PFSK-1 (cell line): ENCODE measurements around the gene RAB6B.

Experiments used
- POLR2AphosphoS5 ChIP-seq: IDR thresholded peaks from 2 replicates; pipeline ENCODE4 v1.6.1; 2012; ENCODE audit warnings: low read depth, mild to moderate bottlenecking, control low read depth, low read length, moderate library complexity
- TF ChIP-seq, protein P1 (sequence below), 2 experiments: IDR thresholded peaks; 2 replicates each; pipeline versions ENCODE4 v1.6.1 to v1.8.0; 2011 to 2012; ENCODE audit warnings: low read depth in 2 of 2, low read length in 2 of 2, control low read depth in 1 of 2, inconsistent platforms in 1 of 2, mild to moderate bottlenecking in 1 of 2, moderate library complexity in 1 of 2; ENCODE audit not compliant: insufficient read depth in 1 of 2

DNA sequence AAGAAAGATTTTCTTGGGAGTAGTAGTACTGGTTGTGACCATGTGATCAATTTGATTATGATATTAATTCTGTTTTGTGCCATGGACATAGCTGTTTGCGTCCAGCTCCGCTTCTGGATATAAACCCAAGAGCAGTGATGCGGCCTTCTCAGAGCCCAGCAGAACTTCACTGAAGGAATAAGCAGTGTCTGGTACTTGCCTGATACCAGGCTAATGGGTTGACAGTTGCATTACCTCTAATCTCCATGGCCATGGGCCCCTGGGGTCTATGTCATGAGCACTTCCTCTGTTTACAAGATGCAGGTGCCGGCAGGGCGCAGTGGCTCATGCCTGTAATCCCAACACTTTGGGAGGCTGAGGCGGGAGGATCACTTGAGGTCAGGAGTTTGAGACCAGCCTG lies 36.3 kb upstream of the RAB6B start:
- TF ChIP-seq POLR2AphosphoS5: no peak
- TF ChIP-seq, protein P1, sequence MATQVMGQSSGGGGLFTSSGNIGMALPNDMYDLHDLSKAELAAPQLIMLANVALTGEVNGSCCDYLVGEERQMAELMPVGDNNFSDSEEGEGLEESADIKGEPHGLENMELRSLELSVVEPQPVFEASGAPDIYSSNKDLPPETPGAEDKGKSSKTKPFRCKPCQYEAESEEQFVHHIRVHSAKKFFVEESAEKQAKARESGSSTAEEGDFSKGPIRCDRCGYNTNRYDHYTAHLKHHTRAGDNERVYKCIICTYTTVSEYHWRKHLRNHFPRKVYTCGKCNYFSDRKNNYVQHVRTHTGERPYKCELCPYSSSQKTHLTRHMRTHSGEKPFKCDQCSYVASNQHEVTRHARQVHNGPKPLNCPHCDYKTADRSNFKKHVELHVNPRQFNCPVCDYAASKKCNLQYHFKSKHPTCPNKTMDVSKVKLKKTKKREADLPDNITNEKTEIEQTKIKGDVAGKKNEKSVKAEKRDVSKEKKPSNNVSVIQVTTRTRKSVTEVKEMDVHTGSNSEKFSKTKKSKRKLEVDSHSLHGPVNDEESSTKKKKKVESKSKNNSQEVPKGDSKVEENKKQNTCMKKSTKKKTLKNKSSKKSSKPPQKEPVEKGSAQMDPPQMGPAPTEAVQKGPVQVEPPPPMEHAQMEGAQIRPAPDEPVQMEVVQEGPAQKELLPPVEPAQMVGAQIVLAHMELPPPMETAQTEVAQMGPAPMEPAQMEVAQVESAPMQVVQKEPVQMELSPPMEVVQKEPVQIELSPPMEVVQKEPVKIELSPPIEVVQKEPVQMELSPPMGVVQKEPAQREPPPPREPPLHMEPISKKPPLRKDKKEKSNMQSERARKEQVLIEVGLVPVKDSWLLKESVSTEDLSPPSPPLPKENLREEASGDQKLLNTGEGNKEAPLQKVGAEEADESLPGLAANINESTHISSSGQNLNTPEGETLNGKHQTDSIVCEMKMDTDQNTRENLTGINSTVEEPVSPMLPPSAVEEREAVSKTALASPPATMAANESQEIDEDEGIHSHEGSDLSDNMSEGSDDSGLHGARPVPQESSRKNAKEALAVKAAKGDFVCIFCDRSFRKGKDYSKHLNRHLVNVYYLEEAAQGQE (IDR thresholded peaks at IDR 0.05; ENCODE audit: insufficient read depth in 1 of 2, low read depth in 2 of 2, low read length in 2 of 2): no peak
